ENCODE measurements around the gene PPFIBP2.

PPFIBP2 gene

DNA sequence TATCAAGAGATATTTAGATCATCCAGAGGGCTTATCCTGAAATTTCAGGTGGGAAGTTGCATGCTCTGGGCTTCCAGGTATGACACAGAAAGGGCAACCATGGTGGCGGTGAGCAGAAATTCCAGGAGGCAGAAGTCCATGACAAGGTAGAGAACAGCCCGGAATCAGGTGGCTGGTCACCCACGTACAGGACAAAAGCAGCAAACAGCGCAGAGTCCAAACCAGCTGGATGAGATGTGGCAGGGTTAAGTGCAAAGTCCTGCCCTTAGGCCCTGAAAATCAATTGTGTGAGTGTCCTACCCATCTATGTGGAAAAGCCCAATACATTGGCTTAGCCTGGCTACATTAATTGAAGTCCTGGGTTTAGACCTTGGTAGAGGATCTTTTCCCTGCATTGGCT is 11.6 kb downstream of the PPFIBP2 start:
- no peak overlapping the region for H3K27ac ChIP-seq (ENCODE audit: low read depth, low read length)
- no peaks in the 10 kb centered on the region for H3K36me3 ChIP-seq (ENCODE audit: insufficient read depth, low read length)
- no peak overlapping the region for H3K4me3 ChIP-seq (ENCODE audit: low read depth, low read length)
- no peaks in the 10 kb centered on the region for H3K79me2 ChIP-seq (ENCODE audit: control insufficient read depth, insufficient read depth, low read length, unreplicated experiment)
- H3K4me1 ChIP-seq (ENCODE audit: control insufficient read depth, insufficient read depth, low read length, unreplicated experiment) = no peaks in the 10 kb centered on the region
- peaks cover 14% of the 10 kb centered on the region for H3K27me3 ChIP-seq (ENCODE audit: insufficient read depth, low read length)
- no peak overlapping the region for H2AFZ ChIP-seq (ENCODE audit: low read length, unreplicated experiment)

GRCh38 chr11:7527029-7527428 is 13.2 kb downstream of the PPFIBP2 start:
- Histone ChIP-seq H3K79me2 (ENCODE audit: control insufficient read depth, insufficient read depth, low read length, unreplicated experiment) (no peaks in the 10 kb centered on the region), H3K27ac (ENCODE audit: low read depth, low read length) (no peak overlapping the region), H3K4me1 (ENCODE audit: control insufficient read depth, insufficient read depth, low read length, unreplicated experiment) (no peaks in the 10 kb centered on the region), H3K36me3 (ENCODE audit: insufficient read depth, low read length) (no peaks in the 10 kb centered on the region), H3K4me3 (ENCODE audit: low read depth, low read length) (no peak overlapping the region), H3K27me3 (ENCODE audit: insufficient read depth, low read length) (peaks cover 14% of the 10 kb centered on the region), H2AFZ (ENCODE audit: low read length, unreplicated experiment) (no peak overlapping the region)

DNA sequence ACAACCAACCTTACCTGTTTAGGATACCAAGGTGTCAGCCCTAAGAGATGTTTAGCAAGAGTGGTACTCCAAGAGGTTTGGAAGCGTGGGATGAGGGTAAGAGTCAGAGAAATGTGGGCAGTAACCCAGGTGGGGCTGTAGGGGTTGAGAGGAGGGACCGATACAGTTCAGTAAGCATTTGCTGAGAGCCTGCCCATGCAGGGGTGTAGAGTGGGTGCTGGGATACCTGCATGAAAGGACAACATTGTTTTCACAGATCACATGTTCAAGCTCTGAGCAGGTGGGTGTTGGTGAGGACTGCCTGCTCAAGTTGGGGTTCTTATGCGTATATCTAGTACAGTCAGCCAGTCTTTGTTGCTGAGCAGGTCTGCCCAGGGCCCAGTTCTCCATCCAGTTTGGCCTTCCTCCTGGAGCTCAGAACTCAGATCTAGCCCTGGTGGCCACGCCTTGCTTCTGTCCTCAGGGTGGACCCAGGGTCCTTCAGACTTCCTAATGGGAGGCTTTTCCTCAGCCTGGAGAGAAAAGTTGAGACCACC is 14.8 kb downstream of the PPFIBP2 start:
- Histone ChIP-seq H3K36me3 (ENCODE audit: insufficient read depth, low read length) (no peaks in the 10 kb centered on the region), H3K27me3 (ENCODE audit: insufficient read depth, low read length) (peaks cover 12% of the 10 kb centered on the region), H3K4me3 (ENCODE audit: low read depth, low read length) (no peak overlapping the region), H3K27ac (ENCODE audit: low read depth, low read length) (no peak overlapping the region), H2AFZ (ENCODE audit: low read length, unreplicated experiment) (no peak overlapping the region), H3K4me1 (ENCODE audit: control insufficient read depth, insufficient read depth, low read length, unreplicated experiment) (no peaks in the 10 kb centered on the region), H3K79me2 (ENCODE audit: control insufficient read depth, insufficient read depth, low read length, unreplicated experiment) (no peaks in the 10 kb centered on the region)

GRCh38 chr11:7530013-7530640 is 16.3 kb downstream of the PPFIBP2 start:
- no peaks in the 10 kb centered on the region for H3K36me3 ChIP-seq (ENCODE audit: insufficient read depth, low read length)
- H3K4me1 ChIP-seq (ENCODE audit: control insufficient read depth, insufficient read depth, low read length, unreplicated experiment) = no peaks in the 10 kb centered on the region
- H3K79me2 ChIP-seq (ENCODE audit: control insufficient read depth, insufficient read depth, low read length, unreplicated experiment) = no peaks in the 10 kb centered on the region
- no peak overlapping the region for H3K4me3 ChIP-seq (ENCODE audit: low read depth, low read length)
- no peak overlapping the region for H2AFZ ChIP-seq (ENCODE audit: low read length, unreplicated experiment)
- no peak overlapping the region for H3K27ac ChIP-seq (ENCODE audit: low read depth, low read length)
- peaks cover 8% of the 10 kb centered on the region for H3K27me3 ChIP-seq (ENCODE audit: insufficient read depth, low read length)

DNA sequence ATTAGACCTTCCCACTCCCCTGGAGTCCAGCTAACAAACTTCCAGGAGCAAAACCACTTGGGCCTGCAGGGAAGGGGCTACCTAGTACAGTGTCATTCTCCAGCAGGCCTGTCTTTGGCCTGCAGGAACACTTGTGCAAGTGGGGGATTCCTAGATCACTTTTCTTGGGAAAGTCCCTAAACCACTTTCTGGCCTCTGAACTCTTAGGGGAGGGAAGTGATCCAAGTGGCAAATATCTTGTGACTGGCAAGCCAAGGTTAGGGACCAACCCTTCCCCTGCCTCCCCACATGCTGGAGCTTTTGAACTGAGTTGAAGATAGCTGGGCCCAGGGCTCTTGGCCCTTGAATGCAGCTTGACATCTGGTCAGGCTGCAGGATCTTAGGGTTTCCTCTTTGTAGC is 17.2 kb downstream of the PPFIBP2 start:
- peaks cover 6% of the 10 kb centered on the region; the same call in 1 of the 2 replicates for H3K27me3 ChIP-seq (ENCODE audit: insufficient read depth, low read length)
- H3K4me1 ChIP-seq (ENCODE audit: control insufficient read depth, insufficient read depth, low read length, unreplicated experiment) = no peaks in the 10 kb centered on the region
- H3K79me2 ChIP-seq (ENCODE audit: control insufficient read depth, insufficient read depth, low read length, unreplicated experiment) = no peaks in the 10 kb centered on the region
- no peak overlapping the region for H3K4me3 ChIP-seq (ENCODE audit: low read depth, low read length)
- H2AFZ ChIP-seq (ENCODE audit: low read length, unreplicated experiment) = no peak overlapping the region
- no peaks in the 10 kb centered on the region for H3K36me3 ChIP-seq (ENCODE audit: insufficient read depth, low read length)
- H3K27ac ChIP-seq (ENCODE audit: low read depth, low read length) = no peak overlapping the region

GRCh38 chr11:7532405-7533145 is 18.8 kb downstream of the PPFIBP2 start:
- H3K36me3 ChIP-seq (ENCODE audit: insufficient read depth, low read length) = no peaks in the 10 kb centered on the region
- no peak overlapping the region for H3K27ac ChIP-seq (ENCODE audit: low read depth, low read length)
- H3K79me2 ChIP-seq (ENCODE audit: control insufficient read depth, insufficient read depth, low read length, unreplicated experiment) = no peaks in the 10 kb centered on the region
- no peak overlapping the region for H2AFZ ChIP-seq (ENCODE audit: low read length, unreplicated experiment)
- no peak overlapping the region for H3K4me3 ChIP-seq (ENCODE audit: low read depth, low read length)
- no peaks in the 10 kb centered on the region for H3K4me1 ChIP-seq (ENCODE audit: control insufficient read depth, insufficient read depth, low read length, unreplicated experiment)
- peaks cover 5% of the 10 kb centered on the region; the same call in 1 of the 2 replicates for H3K27me3 ChIP-seq (ENCODE audit: insufficient read depth, low read length)

DNA sequence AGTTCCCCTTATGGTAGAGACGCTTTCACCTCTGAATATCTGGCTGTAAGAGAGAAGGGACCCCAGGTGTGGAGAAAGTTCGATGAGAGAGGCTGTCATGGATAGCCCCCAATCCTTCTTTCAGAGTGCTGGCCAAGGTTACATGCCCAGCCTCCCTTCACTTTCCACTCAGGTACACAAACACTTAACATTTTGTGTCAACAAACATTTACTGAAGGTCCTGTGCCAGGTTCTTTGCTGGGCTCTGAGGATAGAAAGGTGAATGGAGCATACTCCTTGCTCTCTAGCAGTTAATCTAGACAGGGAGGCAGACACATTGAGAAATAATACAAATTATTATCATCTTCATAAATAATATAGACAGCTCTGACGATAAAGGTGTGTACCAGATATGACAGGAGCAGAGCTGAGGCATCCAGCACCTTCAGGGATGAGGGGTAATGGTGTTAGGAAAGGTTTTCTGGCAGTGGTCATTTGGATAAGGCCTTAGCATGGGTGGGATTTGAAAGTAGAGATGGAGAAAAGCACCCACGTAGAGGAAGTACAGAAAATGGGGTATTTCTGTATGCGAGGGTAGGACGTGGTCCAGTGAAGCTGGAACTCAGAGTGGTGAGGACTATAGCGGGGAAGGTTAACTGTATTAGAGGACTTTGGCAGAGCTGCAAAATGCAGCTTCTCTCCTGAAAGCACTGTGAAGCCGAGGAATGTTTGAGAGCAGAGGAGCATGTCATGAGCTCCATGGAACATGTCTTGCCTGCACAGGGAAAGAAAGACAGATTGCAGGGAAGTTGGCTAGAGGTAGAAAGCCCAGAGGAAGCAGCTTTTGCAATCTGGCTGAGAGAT is 19.6 kb downstream of the PPFIBP2 start:
- Histone ChIP-seq H3K4me1 (ENCODE audit: control insufficient read depth, insufficient read depth, low read length, unreplicated experiment) (no peaks in the 10 kb centered on the region), H3K79me2 (ENCODE audit: control insufficient read depth, insufficient read depth, low read length, unreplicated experiment) (no peaks in the 10 kb centered on the region), H3K27me3 (ENCODE audit: insufficient read depth, low read length) (peaks cover 13% of the 10 kb centered on the region; the same call in 1 of the 2 replicates), H2AFZ (ENCODE audit: low read length, unreplicated experiment) (no peak overlapping the region), H3K36me3 (ENCODE audit: insufficient read depth, low read length) (no peaks in the 10 kb centered on the region), H3K27ac (ENCODE audit: low read depth, low read length) (no peak overlapping the region), H3K4me3 (ENCODE audit: low read depth, low read length) (no peak overlapping the region)

GRCh38 chr11:7534042-7534378 is 20.2 kb downstream of the PPFIBP2 start:
- Histone ChIP-seq H3K36me3 (ENCODE audit: insufficient read depth, low read length) (no peaks in the 10 kb centered on the region), H2AFZ (ENCODE audit: low read length, unreplicated experiment) (no peak overlapping the region), H3K27me3 (ENCODE audit: insufficient read depth, low read length) (peaks cover 16% of the 10 kb centered on the region; the same call in 1 of the 2 replicates), H3K4me3 (ENCODE audit: low read depth, low read length) (no peak overlapping the region), H3K79me2 (ENCODE audit: control insufficient read depth, insufficient read depth, low read length, unreplicated experiment) (no peaks in the 10 kb centered on the region), H3K27ac (ENCODE audit: low read depth, low read length) (no peak overlapping the region), H3K4me1 (ENCODE audit: control insufficient read depth, insufficient read depth, low read length, unreplicated experiment) (no peaks in the 10 kb centered on the region)

DNA sequence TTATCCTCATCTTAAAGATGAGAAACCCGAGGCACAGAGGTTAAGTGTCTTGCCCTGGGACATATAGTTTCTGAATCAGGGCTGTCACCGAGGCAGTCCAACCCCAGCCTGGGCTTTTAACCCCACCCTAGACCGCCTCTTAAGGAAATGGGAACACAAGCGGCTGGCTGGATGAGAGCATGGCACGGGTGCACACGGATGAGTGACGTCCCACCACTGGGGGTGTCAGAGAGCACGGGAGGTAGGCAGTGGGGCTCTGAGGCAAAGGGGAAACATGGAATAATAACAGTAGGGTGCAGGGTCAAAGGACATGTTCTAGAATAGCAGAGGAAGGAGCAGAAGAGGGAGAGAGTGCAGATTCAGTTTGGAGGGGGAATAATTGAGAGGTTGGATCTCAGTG is 22.3 kb downstream of the PPFIBP2 start:
- H2AFZ ChIP-seq (ENCODE audit: low read length, unreplicated experiment) = no peak overlapping the region
- no peak overlapping the region for H3K4me3 ChIP-seq (ENCODE audit: low read depth, low read length)
- H3K79me2 ChIP-seq (ENCODE audit: control insufficient read depth, insufficient read depth, low read length, unreplicated experiment) = no peaks in the 10 kb centered on the region
- H3K4me1 ChIP-seq (ENCODE audit: control insufficient read depth, insufficient read depth, low read length, unreplicated experiment) = no peaks in the 10 kb centered on the region
- no peaks in the 10 kb centered on the region for H3K36me3 ChIP-seq (ENCODE audit: insufficient read depth, low read length)
- H3K27me3 ChIP-seq (ENCODE audit: insufficient read depth, low read length) = peaks cover 27% of the 10 kb centered on the region; the same call in 1 of the 2 replicates
- H3K27ac ChIP-seq (ENCODE audit: low read depth, low read length) = no peak overlapping the region

DNA sequence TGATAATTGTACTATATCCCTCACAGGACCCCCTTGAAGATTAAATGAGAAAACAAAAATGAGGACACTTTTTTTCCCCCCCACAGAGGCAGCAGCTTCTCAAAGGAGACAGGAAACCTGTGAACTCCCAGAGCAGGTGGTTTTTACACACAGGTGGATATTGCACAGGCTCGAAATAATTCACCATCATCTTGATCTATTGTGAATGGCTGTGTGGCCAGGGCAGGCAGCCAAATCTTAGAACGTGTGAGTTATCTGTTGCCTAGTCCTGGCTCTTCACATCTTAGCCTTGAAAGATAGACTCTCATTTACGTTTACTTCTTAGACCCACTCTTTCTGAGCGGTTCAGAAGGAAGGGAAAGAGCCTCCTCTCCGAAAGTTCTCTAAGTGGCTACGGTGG is 23.5 kb downstream of the PPFIBP2 start:
- Histone ChIP-seq H3K27ac (ENCODE audit: low read depth, low read length) (no peak overlapping the region), H3K4me1 (ENCODE audit: control insufficient read depth, insufficient read depth, low read length, unreplicated experiment) (no peaks in the 10 kb centered on the region), H2AFZ (ENCODE audit: low read length, unreplicated experiment) (no peak overlapping the region), H3K79me2 (ENCODE audit: control insufficient read depth, insufficient read depth, low read length, unreplicated experiment) (no peaks in the 10 kb centered on the region), H3K4me3 (ENCODE audit: low read depth, low read length) (no peak overlapping the region), H3K36me3 (ENCODE audit: insufficient read depth, low read length) (no peaks in the 10 kb centered on the region), H3K27me3 (ENCODE audit: insufficient read depth, low read length) (peaks cover 27% of the 10 kb centered on the region; the same call in 1 of the 2 replicates)

Data from ACC112 (cell line).